GM12892 (cell line): Measurements from ENCODE around the gene OCSTAMP.

Experiments
- POLR2AphosphoS5 ChIP-seq: IDR thresholded peaks from 2 replicates; pipeline ENCODE4 v1.6.1; 2011; ENCODE audit warnings: low read depth, low read length, control low read depth
- TAF1 ChIP-seq: IDR thresholded peaks from 2 replicates; pipeline ENCODE4 v1.6.1; 2011; ENCODE audit warnings: low read depth, mild to moderate bottlenecking, control low read depth, low read length, borderline replicate concordance

- TF ChIP-seq POLR2AphosphoS5 (no peak), TAF1 (no peak)
Observed at GRCh38 chr20:46573234-46573633, 22.8 kb upstream of the OCSTAMP start.
